ENCODE data around the gene ANO7.

Gene ANO7

GRCh38 chr2:241273210-241274020, 84.9 kb downstream of the ANO7 start:
- DNase-seq (ENCODE audit: low spot score), result no peak

- no peak for DNase-seq (ENCODE audit: low spot score)
Measured at GRCh38 chr2:241274127-241274526, 85.7 kb downstream of the ANO7 start.
